SK-N-SH treated with all-trans-retinoic acid at 6 μM for 48 hours (cell line): Measurements from ENCODE around the gene RGS7.

ENCODE experiments used
- ATAC-seq: fragments of 200-7000 bp; cut with Tn5 transposase; 3 replicates; pipeline ENCODE4 v1.9.1; 2020; ENCODE audit warnings: mild to moderate bottlenecking, moderate library complexity
- ARNTL ChIP-seq: fragments of 450-650 bp; formaldehyde crosslinking; IDR thresholded peaks from 2 replicates; pipeline ENCODE4 v1.5.0; 2020; ENCODE audit warnings: low read depth, mild to moderate bottlenecking, moderate library complexity, borderline replicate concordance
- BACH2 ChIP-seq: fragments of 250-450 bp; sonication (Bioruptor Pico); IDR thresholded peaks from 2 replicates; pipeline ENCODE4 v1.9.0; 2021; ENCODE audit warnings: mild to moderate bottlenecking, borderline replicate concordance
- CSDC2 ChIP-seq: fragments of 250-450 bp; sonication (Bioruptor Pico); IDR thresholded peaks from 2 replicates; pipeline ENCODE4 v1.5.0; 2020; ENCODE audit warnings: mild to moderate bottlenecking, moderate library complexity
- ESRRG ChIP-seq: fragments of 250-450 bp; sonication (Bioruptor Pico); IDR thresholded peaks from 2 replicates; pipeline ENCODE4 v1.6.1; 2021; ENCODE audit warnings: mild to moderate bottlenecking
- GLIS3 ChIP-seq: fragments of 250-450 bp; sonication (Bioruptor Pico); IDR thresholded peaks from 2 replicates; pipeline ENCODE4 v1.5.0; 2020; ENCODE audit warnings: mild to moderate bottlenecking, moderate library complexity
- ISL1 ChIP-seq: fragments of 250-450 bp; sonication (Bioruptor Pico); IDR thresholded peaks from 2 replicates; pipeline ENCODE4 v2.1.2; 2022; ENCODE audit warnings: mild to moderate bottlenecking, moderate library complexity
- OSR1 ChIP-seq: fragments of 250-450 bp; sonication (Bioruptor Pico); IDR thresholded peaks from 2 replicates; pipeline ENCODE4 v1.8.0; 2022; ENCODE audit warnings: moderate library complexity, mild to moderate bottlenecking, inconsistent platforms
- SNAI2 ChIP-seq: fragments of 250-450 bp; sonication (Bioruptor Pico); IDR thresholded peaks from 2 replicates; pipeline ENCODE4 v1.5.0; 2020; ENCODE audit warnings: mild to moderate bottlenecking, moderate library complexity
- TCF4 ChIP-seq: fragments of 250-450 bp; sonication (Bioruptor Pico); IDR thresholded peaks from 2 replicates; pipeline ENCODE4 v1.8.0; 2021; ENCODE audit warnings: mild to moderate bottlenecking, moderate library complexity, borderline replicate concordance
- TOX ChIP-seq: fragments of 250-450 bp; sonication (Bioruptor Pico); IDR thresholded peaks from 2 replicates; pipeline ENCODE4 v1.8.0; 2021; ENCODE audit warnings: mild to moderate bottlenecking, moderate library complexity, borderline replicate concordance
- ZC3H10 ChIP-seq: fragments of 250-450 bp; sonication (Bioruptor Pico); IDR thresholded peaks from 2 replicates; pipeline ENCODE4 v1.5.1; 2021; ENCODE audit warnings: mild to moderate bottlenecking, moderate library complexity
- ZFP3 ChIP-seq: fragments of 250-450 bp; sonication (Bioruptor Pico); IDR thresholded peaks from 2 replicates; pipeline ENCODE4 v1.5.0; 2020; ENCODE audit warnings: mild to moderate bottlenecking, moderate library complexity
- ZFP30 ChIP-seq: fragments of 450-650 bp; formaldehyde crosslinking; IDR thresholded peaks from 2 replicates; pipeline ENCODE4 v1.5.0; 2022; ENCODE audit warnings: mild to moderate bottlenecking, moderate library complexity
- ZNF565 ChIP-seq: fragments of 450-650 bp; formaldehyde crosslinking; conservative IDR thresholded peaks from 2 replicates; pipeline ENCODE4 v1.5.0; 2020; ENCODE audit warnings: low read depth, mild to moderate bottlenecking, moderate library complexity
- ZNF70 ChIP-seq: fragments of 450-650 bp; formaldehyde crosslinking; IDR thresholded peaks from 2 replicates; pipeline ENCODE4 v1.5.0; 2020; ENCODE audit warnings: mild to moderate bottlenecking, moderate library complexity
- ZNF8 ChIP-seq: fragments of 450-650 bp; formaldehyde crosslinking; IDR thresholded peaks from 2 replicates; pipeline ENCODE4 v1.5.0; 2020; ENCODE audit warnings: mild to moderate bottlenecking, moderate library complexity
- TF ChIP-seq, protein P1 (sequence below): fragments of 250-450 bp; sonication (Bioruptor Pico); IDR thresholded peaks from 2 replicates; pipeline ENCODE4 v1.8.0; 2021; ENCODE audit warnings: low read depth, mild to moderate bottlenecking, moderate library complexity, borderline replicate concordance
- TF ChIP-seq, protein P2 (sequence below): fragments of 250-450 bp; sonication (Bioruptor Pico); IDR thresholded peaks from 2 replicates; pipeline ENCODE4 v1.8.0; 2020; ENCODE audit warnings: mild to moderate bottlenecking, moderate library complexity, borderline replicate concordance
- TF ChIP-seq, protein P3 (sequence below): fragments of 250-450 bp; sonication (Bioruptor Pico); IDR thresholded peaks from 2 replicates; pipeline ENCODE4 v1.5.1; 2021; ENCODE audit warnings: mild to moderate bottlenecking, moderate library complexity
- TF ChIP-seq, protein P4 (sequence below): fragments of 250-450 bp; sonication (Bioruptor Pico); IDR thresholded peaks from 2 replicates; pipeline ENCODE4 v1.5.1; 2020; ENCODE audit warnings: low read depth, mild to moderate bottlenecking, moderate library complexity
- TF ChIP-seq, protein P5 (sequence below): fragments of 250-450 bp; sonication (Bioruptor Pico); IDR thresholded peaks from 2 replicates; pipeline ENCODE4 v1.5.0; 2020; ENCODE audit warnings: mild to moderate bottlenecking, moderate library complexity

Gene RGS7

DNA sequence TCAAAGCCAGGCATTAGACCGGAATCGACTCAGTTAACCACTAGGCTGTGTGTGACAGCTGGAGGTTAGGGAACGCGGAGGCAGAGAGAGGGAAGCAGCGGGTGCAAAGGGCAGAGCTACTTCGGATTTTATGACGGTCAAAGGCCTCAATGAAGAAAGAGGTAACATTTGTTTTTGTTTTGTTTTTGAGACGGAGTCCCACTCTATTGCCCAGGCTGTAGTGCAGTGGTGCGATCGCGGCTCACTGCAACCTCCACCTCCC is 468.3 kb downstream of the RGS7 start:
- TF ChIP-seq, protein P1, sequence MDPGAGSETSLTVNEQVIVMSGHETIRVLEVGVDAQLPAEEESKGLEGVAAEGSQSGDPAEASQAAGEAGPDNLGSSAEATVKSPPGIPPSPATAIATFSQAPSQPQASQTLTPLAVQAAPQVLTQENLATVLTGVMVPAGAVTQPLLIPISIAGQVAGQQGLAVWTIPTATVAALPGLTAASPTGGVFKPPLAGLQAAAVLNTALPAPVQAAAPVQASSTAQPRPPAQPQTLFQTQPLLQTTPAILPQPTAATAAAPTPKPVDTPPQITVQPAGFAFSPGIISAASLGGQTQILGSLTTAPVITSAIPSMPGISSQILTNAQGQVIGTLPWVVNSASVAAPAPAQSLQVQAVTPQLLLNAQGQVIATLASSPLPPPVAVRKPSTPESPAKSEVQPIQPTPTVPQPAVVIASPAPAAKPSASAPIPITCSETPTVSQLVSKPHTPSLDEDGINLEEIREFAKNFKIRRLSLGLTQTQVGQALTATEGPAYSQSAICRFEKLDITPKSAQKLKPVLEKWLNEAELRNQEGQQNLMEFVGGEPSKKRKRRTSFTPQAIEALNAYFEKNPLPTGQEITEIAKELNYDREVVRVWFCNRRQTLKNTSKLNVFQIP (CRISPR knock-in tag) = no peak
- TF ChIP-seq ZC3H10 (no peak), ESRRG (CRISPR knock-in tag) (no peak), OSR1 (CRISPR knock-in tag) (no peak), ISL1 (no peak), CSDC2 (CRISPR knock-in tag) (no peak), SNAI2 (CRISPR knock-in tag) (no peak), BACH2 (CRISPR knock-in tag) (no peak), GLIS3 (CRISPR knock-in tag) (no peak), ZFP30 (CRISPR knock-in tag) (no peak), ZNF8 (CRISPR knock-in tag) (no peak), ZNF70 (no peak), ARNTL (CRISPR knock-in tag) (no peak), ZNF565 (CRISPR knock-in tag) (no peak), ZFP3 (CRISPR knock-in tag) (no peak), TCF4 (CRISPR knock-in tag) (no peak)
- TF ChIP-seq, protein P2, sequence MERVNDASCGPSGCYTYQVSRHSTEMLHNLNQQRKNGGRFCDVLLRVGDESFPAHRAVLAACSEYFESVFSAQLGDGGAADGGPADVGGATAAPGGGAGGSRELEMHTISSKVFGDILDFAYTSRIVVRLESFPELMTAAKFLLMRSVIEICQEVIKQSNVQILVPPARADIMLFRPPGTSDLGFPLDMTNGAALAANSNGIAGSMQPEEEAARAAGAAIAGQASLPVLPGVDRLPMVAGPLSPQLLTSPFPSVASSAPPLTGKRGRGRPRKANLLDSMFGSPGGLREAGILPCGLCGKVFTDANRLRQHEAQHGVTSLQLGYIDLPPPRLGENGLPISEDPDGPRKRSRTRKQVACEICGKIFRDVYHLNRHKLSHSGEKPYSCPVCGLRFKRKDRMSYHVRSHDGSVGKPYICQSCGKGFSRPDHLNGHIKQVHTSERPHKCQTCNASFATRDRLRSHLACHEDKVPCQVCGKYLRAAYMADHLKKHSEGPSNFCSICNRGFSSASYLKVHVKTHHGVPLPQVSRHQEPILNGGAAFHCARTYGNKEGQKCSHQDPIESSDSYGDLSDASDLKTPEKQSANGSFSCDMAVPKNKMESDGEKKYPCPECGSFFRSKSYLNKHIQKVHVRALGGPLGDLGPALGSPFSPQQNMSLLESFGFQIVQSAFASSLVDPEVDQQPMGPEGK (CRISPR knock-in tag) = no peak
- TF ChIP-seq, protein P3, sequence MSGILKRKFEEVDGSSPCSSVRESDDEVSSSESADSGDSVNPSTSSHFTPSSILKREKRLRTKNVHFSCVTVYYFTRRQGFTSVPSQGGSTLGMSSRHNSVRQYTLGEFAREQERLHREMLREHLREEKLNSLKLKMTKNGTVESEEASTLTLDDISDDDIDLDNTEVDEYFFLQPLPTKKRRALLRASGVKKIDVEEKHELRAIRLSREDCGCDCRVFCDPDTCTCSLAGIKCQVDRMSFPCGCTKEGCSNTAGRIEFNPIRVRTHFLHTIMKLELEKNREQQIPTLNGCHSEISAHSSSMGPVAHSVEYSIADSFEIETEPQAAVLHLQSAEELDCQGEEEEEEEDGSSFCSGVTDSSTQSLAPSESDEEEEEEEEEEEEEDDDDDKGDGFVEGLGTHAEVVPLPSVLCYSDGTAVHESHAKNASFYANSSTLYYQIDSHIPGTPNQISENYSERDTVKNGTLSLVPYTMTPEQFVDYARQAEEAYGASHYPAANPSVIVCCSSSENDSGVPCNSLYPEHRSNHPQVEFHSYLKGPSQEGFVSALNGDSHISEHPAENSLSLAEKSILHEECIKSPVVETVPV (CRISPR knock-in tag) = no peak
- TF ChIP-seq, protein P4, sequence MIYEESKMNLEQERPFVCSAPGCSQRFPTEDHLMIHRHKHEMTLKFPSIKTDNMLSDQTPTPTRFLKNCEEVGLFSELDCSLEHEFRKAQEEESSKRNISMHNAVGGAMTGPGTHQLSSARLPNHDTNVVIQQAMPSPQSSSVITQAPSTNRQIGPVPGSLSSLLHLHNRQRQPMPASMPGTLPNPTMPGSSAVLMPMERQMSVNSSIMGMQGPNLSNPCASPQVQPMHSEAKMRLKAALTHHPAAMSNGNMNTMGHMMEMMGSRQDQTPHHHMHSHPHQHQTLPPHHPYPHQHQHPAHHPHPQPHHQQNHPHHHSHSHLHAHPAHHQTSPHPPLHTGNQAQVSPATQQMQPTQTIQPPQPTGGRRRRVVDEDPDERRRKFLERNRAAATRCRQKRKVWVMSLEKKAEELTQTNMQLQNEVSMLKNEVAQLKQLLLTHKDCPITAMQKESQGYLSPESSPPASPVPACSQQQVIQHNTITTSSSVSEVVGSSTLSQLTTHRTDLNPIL (CRISPR knock-in tag) = no peak
- no peak for ATAC-seq

DNA sequence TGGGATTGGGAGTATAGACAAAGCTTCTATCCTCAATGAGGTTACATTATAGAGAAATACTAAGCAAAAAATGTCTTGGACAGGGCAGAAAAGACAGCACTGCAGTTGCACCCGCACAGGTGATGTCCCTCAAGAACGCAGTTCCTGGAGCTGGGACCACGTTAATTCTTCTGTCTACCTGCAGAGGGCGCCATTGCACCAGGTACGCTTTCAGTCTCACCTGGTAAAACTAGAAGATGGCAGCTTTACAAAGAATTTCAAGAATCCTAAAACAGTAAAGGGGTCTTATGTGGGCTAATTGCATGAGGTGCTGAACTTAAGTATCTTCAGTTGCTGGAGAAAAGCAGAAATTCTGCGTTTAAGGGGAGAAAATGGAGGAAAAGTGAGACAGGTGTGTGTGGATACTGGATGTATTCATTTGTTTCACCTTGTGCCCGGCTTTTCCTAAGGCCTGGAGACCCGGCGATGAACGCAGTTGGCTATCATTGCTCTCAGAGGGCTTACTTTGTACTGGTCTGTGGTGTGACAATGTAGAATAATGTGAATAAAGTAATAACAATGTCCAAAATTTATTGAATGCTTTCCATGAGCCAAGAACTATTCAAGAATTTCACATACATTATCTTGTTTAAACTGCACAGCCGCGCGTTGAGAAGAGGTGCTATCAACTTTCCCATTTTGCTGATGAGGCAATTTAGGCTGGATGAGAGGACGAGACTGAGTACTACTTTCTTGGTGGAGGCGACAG is 468.8 kb downstream of the RGS7 start:
- ATAC-seq = peak; percentile 70
- TF ChIP-seq ZC3H10 = no peak
- TF ChIP-seq ZNF8 (CRISPR knock-in tag) = no peak
- no peak for TF ChIP-seq SNAI2 (CRISPR knock-in tag)
- TF ChIP-seq TOX (CRISPR knock-in tag) = no peak
- no peak for TF ChIP-seq OSR1 (CRISPR knock-in tag)
- TF ChIP-seq ZFP3 (CRISPR knock-in tag) = no peak
- TF ChIP-seq, protein P4 (CRISPR knock-in tag) = no peak
- TF ChIP-seq, protein P5, sequence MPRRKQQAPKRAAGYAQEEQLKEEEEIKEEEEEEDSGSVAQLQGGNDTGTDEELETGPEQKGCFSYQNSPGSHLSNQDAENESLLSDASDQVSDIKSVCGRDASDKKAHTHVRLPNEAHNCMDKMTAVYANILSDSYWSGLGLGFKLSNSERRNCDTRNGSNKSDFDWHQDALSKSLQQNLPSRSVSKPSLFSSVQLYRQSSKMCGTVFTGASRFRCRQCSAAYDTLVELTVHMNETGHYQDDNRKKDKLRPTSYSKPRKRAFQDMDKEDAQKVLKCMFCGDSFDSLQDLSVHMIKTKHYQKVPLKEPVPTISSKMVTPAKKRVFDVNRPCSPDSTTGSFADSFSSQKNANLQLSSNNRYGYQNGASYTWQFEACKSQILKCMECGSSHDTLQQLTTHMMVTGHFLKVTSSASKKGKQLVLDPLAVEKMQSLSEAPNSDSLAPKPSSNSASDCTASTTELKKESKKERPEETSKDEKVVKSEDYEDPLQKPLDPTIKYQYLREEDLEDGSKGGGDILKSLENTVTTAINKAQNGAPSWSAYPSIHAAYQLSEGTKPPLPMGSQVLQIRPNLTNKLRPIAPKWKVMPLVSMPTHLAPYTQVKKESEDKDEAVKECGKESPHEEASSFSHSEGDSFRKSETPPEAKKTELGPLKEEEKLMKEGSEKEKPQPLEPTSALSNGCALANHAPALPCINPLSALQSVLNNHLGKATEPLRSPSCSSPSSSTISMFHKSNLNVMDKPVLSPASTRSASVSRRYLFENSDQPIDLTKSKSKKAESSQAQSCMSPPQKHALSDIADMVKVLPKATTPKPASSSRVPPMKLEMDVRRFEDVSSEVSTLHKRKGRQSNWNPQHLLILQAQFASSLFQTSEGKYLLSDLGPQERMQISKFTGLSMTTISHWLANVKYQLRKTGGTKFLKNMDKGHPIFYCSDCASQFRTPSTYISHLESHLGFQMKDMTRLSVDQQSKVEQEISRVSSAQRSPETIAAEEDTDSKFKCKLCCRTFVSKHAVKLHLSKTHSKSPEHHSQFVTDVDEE (CRISPR knock-in tag) = no peak
- no peak for TF ChIP-seq ESRRG (CRISPR knock-in tag)
- no peak for TF ChIP-seq CSDC2 (CRISPR knock-in tag)
